HepG2 (cell line): ENCODE data around the gene KIAA0319L. TPM values are rescaled to one million over a fixed set of nuclear protein-coding genes. Genes with fewer than 3 reads are reported as not detected.

Experiments used
- BATF2 ChIP-seq: sonication (generic); formaldehyde crosslinking; IDR thresholded peaks from 2 replicates; pipeline ENCODE4 v1.8.0; 2022; ENCODE audit warnings: mild to moderate bottlenecking, missing genetic modification reagents, moderate library complexity
- GABPB1 ChIP-seq: IDR thresholded peaks from 2 replicates; pipeline ENCODE4 v1.6.1; 2016; ENCODE audit warnings: mild to moderate bottlenecking, missing genetic modification reagents, moderate library complexity, missing compliant biosample characterization
- KDM2A ChIP-seq: sonication (generic); formaldehyde crosslinking; IDR thresholded peaks from 2 replicates; pipeline ENCODE4 v1.4.0; 2020; ENCODE audit warnings: low read depth, missing genetic modification reagents, borderline replicate concordance
- NCOA1 ChIP-seq: sonication (generic); formaldehyde crosslinking; IDR thresholded peaks from 2 replicates; pipeline ENCODE4 v1.9.0; 2021; ENCODE audit warnings: missing genetic modification reagents
- NFAT5 ChIP-seq: sonication (generic); formaldehyde crosslinking; IDR thresholded peaks from 2 replicates; pipeline ENCODE4 v1.4.0; 2020; ENCODE audit warnings: missing genetic modification reagents
- NFKB2 ChIP-seq: sonication (generic); formaldehyde crosslinking; IDR thresholded peaks from 2 replicates; pipeline ENCODE4 v1.4.0; 2020; ENCODE audit warnings: missing genetic modification reagents, borderline replicate concordance
- REPIN1 ChIP-seq: sonication (generic); formaldehyde crosslinking; IDR thresholded peaks from 2 replicates; pipeline ENCODE4 v1.8.0; 2022; ENCODE audit warnings: missing genetic modification reagents, low read depth, mild to moderate bottlenecking, borderline replicate concordance
- SIN3A ChIP-seq: IDR thresholded peaks from 2 replicates; pipeline ENCODE4 v1.6.1; 2011; ENCODE audit warnings: low read depth, mild to moderate bottlenecking, control low read depth, low read length, borderline replicate concordance
- SOX13 ChIP-seq, 3 experiments: fragments of 450-650 bp in 1 of 3; sonication (generic) in 1 of 3; formaldehyde crosslinking in 1 of 3; IDR thresholded peaks in 2 of 3; conservative IDR thresholded peaks in 1 of 3; 2 replicates each; pipeline versions ENCODE4 v1.5.0 to v1.6.1; 2016 to 2020; ENCODE audit warnings: antibody characterized with exemption in 1 of 3, mild to moderate bottlenecking in 1 of 3, missing compliant biosample characterization in 1 of 3, missing genetic modification reagents in 1 of 3, moderate library complexity in 1 of 3
- U2AF2 ChIP-seq: fragments of 200-400 bp; formaldehyde crosslinking; IDR thresholded peaks from 2 replicates; pipeline ENCODE4 v1.6.1; 2017; ENCODE audit warnings: low read depth, mild to moderate bottlenecking, low read length
- XRCC5 ChIP-seq: fragments of 200-400 bp; formaldehyde crosslinking; optimal IDR thresholded peaks from 2 replicates; pipeline ENCODE3; 2017; ENCODE audit warnings: mild to moderate bottlenecking, low read length
- ZBTB43 ChIP-seq: sonication (generic); formaldehyde crosslinking; conservative IDR thresholded peaks from 2 replicates; pipeline ENCODE4 v1.4.0; 2020; ENCODE audit warnings: missing genetic modification reagents
- ZNF234 ChIP-seq: sonication (generic); formaldehyde crosslinking; conservative IDR thresholded peaks from 2 replicates; pipeline ENCODE4 v1.5.1; 2020; ENCODE audit warnings: mild to moderate bottlenecking, missing genetic modification reagents
- ZNF510 ChIP-seq: sonication (generic); formaldehyde crosslinking; IDR thresholded peaks from 2 replicates; pipeline ENCODE4 v1.4.0; 2020; ENCODE audit warnings: low read depth, mild to moderate bottlenecking, missing genetic modification reagents
- ZNF749 ChIP-seq: sonication (generic); formaldehyde crosslinking; IDR thresholded peaks from 2 replicates; pipeline ENCODE4 v1.8.0; 2022; ENCODE audit warnings: mild to moderate bottlenecking, missing genetic modification reagents, moderate library complexity, borderline replicate concordance
- ZNF841 ChIP-seq: sonication (generic); formaldehyde crosslinking; IDR thresholded peaks from 2 replicates; pipeline ENCODE4 v1.8.1; 2023; ENCODE audit warnings: missing genetic modification reagents, borderline replicate concordance
- ZNF850 ChIP-seq: sonication (generic); formaldehyde crosslinking; conservative IDR thresholded peaks from 2 replicates; pipeline ENCODE4 v1.9.0; 2021; ENCODE audit warnings: mild to moderate bottlenecking, missing genetic modification reagents
- ZXDC ChIP-seq: sonication (generic); formaldehyde crosslinking; IDR thresholded peaks from 2 replicates; pipeline ENCODE4 v1.5.0; 2020; ENCODE audit warnings: mild to moderate bottlenecking, missing genetic modification reagents
- polyA plus RNA-seq, 8 experiments: library from polyadenylated mRNA; depleted of rRNA in 3 of 8; stranded (reverse) in 7 of 8; unstranded in 1 of 8; fragments of >200 nt; fragmentation: Illumina TruSeq in 4 of 8; extraction: Trizol in 4 of 8; gene quantifications; 2 replicates each; pipeline versions ENCODE4 v1.2.1 to v1.2.3, GENCODE V29; 2011 to 2016; ENCODE audit warnings: low read depth in 4 of 8, missing spikeins in 1 of 8, mixed read lengths in 1 of 8; ENCODE audit not compliant: insufficient read depth in 1 of 8
- total RNA-seq, 5 experiments: library from RNA; depleted of rRNA; stranded (reverse); fragments of >200 nt; fragmentation: Illumina TruSeq; extraction: Trizol; gene quantifications; 2 replicates each; pipeline ENCODE4 v1.2.3, GENCODE V29; 2016; ENCODE audit warnings: low read depth in 1 of 5

KIAA0319L gene
- total and polyA plus RNA-seq, 2 of the 13 experiments (the other 11 are each of a cell fraction or from before 2014, with no cell fraction given) = 33.4 to 82.6 TPM

- no peak for TF ChIP-seq ZNF234 (CRISPR knock-in tag)
- TF ChIP-seq GABPB1 (CRISPR knock-in tag) = no peak
- no peak for TF ChIP-seq NFKB2 (CRISPR knock-in tag)
- no peak for TF ChIP-seq ZNF749 (CRISPR knock-in tag)
- no peak for TF ChIP-seq U2AF2
- TF ChIP-seq REPIN1 (CRISPR knock-in tag) = no peak
- peak; percentile 60; the same call in 1 of the 2 replicates for TF ChIP-seq KDM2A (CRISPR knock-in tag)
- no peak for TF ChIP-seq BATF2
- no peak for TF ChIP-seq SOX13 (IDR thresholded peaks at IDR 0.05)
- TF ChIP-seq SOX13 (CRISPR knock-in tag; conservative IDR thresholded peaks at IDR 0.05 in 1 of 2, IDR thresholded peaks at IDR 0.05 in 1 of 2) = no peak
- TF ChIP-seq ZNF850 (CRISPR knock-in tag) = no peak
- no peak for TF ChIP-seq ZNF510 (CRISPR knock-in tag)
- no peak for TF ChIP-seq ZBTB43 (CRISPR knock-in tag)
- TF ChIP-seq NFAT5 (CRISPR knock-in tag) = no peak
- TF ChIP-seq ZNF841 (CRISPR knock-in tag) = no peak
- TF ChIP-seq ZXDC (CRISPR knock-in tag) = no peak
- TF ChIP-seq XRCC5 = no peak
- TF ChIP-seq NCOA1 (CRISPR knock-in tag) = no peak
- TF ChIP-seq SIN3A = no peak
Measured at GRCh38 chr1:35568975-35569395, 11.8 kb upstream of the KIAA0319L start (continued).
